DND-41 (cell line): Measurements from ENCODE around the gene OOSP2.

Experiments
- ATAC-seq: fragments of 200-7000 bp; cut with Tn5 transposase; 3 replicates; pipeline ENCODE4 v1.9.1; 2021; ENCODE audit warnings: low read depth; ENCODE audit not compliant: insufficient read depth
- DNase-seq: peaks from one replicate; pipeline ENCODE4 v3.0.0-alpha.2; 2020
- H2AFZ ChIP-seq: 2 replicates; pipeline ENCODE4 v1.6.0; 2012; ENCODE audit warnings: low read depth, low read length
- H3K27ac ChIP-seq: 2 replicates; pipeline ENCODE4 v1.5.1; 2012; ENCODE audit warnings: low read length, inconsistent platforms
- H3K27me3 ChIP-seq: fragments of 200-600 bp; sonication (generic); 2 replicates; pipeline ENCODE4 v1.6.0; 2012; ENCODE audit warnings: low read length, mild to moderate bottlenecking, inconsistent platforms; ENCODE audit not compliant: insufficient read depth, poor library complexity
- H3K36me3 ChIP-seq: 2 replicates; pipeline ENCODE4 v1.5.1; 2012; ENCODE audit warnings: low read length, inconsistent platforms; ENCODE audit not compliant: insufficient read depth
- H3K4me1 ChIP-seq: 2 replicates; pipeline ENCODE4 v1.5.1; 2012; ENCODE audit warnings: mild to moderate bottlenecking, low read length; ENCODE audit not compliant: insufficient read depth
- H3K4me2 ChIP-seq: 2 replicates; pipeline ENCODE4 v1.6.0; 2012; ENCODE audit warnings: mild to moderate bottlenecking, moderate library complexity, low read length, inconsistent platforms; ENCODE audit not compliant: insufficient read depth
- H3K4me3 ChIP-seq, 2 experiments: fragments of 200-600 bp in 1 of 2; shearing (Covaris generic) in 1 of 2; 2 replicates each; pipeline ENCODE4 v1.5.1; 2012 to 2016; ENCODE audit warnings: inconsistent platforms in 2 of 2, low read length in 2 of 2, mild to moderate bottlenecking in 2 of 2, low read depth in 1 of 2, moderate library complexity in 1 of 2
- H3K79me2 ChIP-seq: 2 replicates; pipeline ENCODE4 v1.6.0; 2012; ENCODE audit warnings: low read length, inconsistent platforms; ENCODE audit not compliant: insufficient read depth
- H3K9ac ChIP-seq: 2 replicates; pipeline ENCODE4 v1.6.0; 2012; ENCODE audit warnings: low read depth, mild to moderate bottlenecking, inconsistent platforms, low read length, moderate library complexity
- H3K9me3 ChIP-seq: 2 replicates; pipeline ENCODE4 v1.5.1; 2012; ENCODE audit warnings: low read length, moderate library complexity, mild to moderate bottlenecking, inconsistent platforms; ENCODE audit not compliant: insufficient read depth, severe bottlenecking
- H4K20me1 ChIP-seq: 2 replicates; pipeline ENCODE4 v1.6.0; 2012; ENCODE audit warnings: low read length; ENCODE audit not compliant: insufficient read depth
- EZH2 ChIP-seq: IDR thresholded peaks from 3 replicates; pipeline ENCODE4 v1.6.1; 2012; ENCODE audit warnings: borderline replicate concordance, low read depth, mild to moderate bottlenecking, moderate library complexity, low read length, inconsistent platforms; ENCODE audit not compliant: severe bottlenecking
- TF ChIP-seq, protein P1 (sequence below): IDR thresholded peaks from 2 replicates; pipeline ENCODE4 v1.5.1; 2012; ENCODE audit warnings: borderline replicate concordance, low read length, moderate library complexity, mild to moderate bottlenecking; ENCODE audit not compliant: poor library complexity, severe bottlenecking; ENCODE audit errors: extremely low read depth

The OOSP2 gene

DNA sequence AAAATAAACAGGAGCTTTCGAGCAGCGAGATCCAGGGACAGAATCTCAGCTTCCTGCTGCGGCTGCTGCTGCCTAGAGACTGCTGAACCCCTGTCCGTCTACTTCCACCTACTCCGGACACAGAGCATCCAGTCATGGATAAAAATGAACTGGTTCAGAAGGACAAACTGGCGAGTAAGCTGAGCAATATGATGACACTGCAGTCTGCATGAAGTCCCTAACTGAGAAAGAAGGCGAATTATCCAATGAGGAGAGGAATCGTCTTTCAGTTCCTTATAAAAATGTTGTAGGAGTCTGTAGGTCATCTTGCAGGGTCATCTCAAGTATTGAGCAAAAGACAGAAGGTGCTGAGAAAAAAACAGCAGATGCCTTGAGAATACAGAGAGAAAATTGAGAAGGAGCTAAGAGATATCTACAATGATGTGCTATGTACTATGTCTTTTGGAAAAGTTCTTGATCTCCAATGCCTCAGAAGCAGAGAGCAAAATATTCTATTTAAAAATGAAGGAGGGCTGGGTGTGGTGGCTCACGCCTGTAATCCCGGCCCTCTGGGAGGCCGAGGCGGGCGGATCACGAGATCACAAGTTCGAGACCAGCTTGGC lies 37.1 kb downstream of the OOSP2 start:
- no peaks in the 10 kb centered on the region for H3K4me1 ChIP-seq
- no peaks in the 10 kb centered on the region for H3K36me3 ChIP-seq
- no peak overlapping the region for H3K4me2 ChIP-seq
- no peaks in the 10 kb centered on the region for H3K9me3 ChIP-seq
- no peak for DNase-seq
- no peaks in the 10 kb centered on the region for H3K27me3 ChIP-seq
- no peak for TF ChIP-seq EZH2
- no peak overlapping the region for H2AFZ ChIP-seq
- H4K20me1 ChIP-seq: no peaks in the 10 kb centered on the region
- H3K79me2 ChIP-seq: no peaks in the 10 kb centered on the region
- ATAC-seq: no peak
- no peak overlapping the region for H3K4me3 ChIP-seq
- no peak overlapping the region for H3K27ac ChIP-seq
- H3K9ac ChIP-seq: no peak overlapping the region

DNA sequence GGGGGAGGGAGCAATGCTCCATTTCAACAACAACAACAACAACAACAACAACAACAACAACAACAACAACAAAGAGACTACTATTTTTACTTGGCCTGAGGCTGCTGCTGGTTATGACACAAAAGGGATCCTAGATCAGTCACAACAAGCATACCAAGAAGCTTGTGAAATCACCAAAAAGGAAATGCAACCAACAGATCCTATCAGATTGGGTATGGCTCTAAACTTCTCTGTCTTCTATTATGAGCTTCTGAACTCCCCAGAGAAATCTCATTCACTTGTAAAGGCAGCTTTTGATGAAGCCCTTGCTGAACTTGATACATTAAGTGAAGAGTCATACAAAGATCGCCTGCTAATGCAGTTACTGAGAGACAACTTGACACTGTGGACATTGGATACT lies 37.8 kb downstream of the OOSP2 start:
- Histone ChIP-seq H3K36me3 (no peaks in the 10 kb centered on the region), H3K27me3 (no peaks in the 10 kb centered on the region), H3K4me1 (no peaks in the 10 kb centered on the region), H3K9ac (no peak overlapping the region), H3K27ac (no peak overlapping the region), H2AFZ (no peak overlapping the region), H3K4me2 (no peak overlapping the region), H3K79me2 (no peaks in the 10 kb centered on the region), H4K20me1 (no peaks in the 10 kb centered on the region), H3K4me3 (no peak overlapping the region), H3K9me3 (no peaks in the 10 kb centered on the region)
- TF ChIP-seq, protein P1, sequence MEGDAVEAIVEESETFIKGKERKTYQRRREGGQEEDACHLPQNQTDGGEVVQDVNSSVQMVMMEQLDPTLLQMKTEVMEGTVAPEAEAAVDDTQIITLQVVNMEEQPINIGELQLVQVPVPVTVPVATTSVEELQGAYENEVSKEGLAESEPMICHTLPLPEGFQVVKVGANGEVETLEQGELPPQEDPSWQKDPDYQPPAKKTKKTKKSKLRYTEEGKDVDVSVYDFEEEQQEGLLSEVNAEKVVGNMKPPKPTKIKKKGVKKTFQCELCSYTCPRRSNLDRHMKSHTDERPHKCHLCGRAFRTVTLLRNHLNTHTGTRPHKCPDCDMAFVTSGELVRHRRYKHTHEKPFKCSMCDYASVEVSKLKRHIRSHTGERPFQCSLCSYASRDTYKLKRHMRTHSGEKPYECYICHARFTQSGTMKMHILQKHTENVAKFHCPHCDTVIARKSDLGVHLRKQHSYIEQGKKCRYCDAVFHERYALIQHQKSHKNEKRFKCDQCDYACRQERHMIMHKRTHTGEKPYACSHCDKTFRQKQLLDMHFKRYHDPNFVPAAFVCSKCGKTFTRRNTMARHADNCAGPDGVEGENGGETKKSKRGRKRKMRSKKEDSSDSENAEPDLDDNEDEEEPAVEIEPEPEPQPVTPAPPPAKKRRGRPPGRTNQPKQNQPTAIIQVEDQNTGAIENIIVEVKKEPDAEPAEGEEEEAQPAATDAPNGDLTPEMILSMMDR: no peak
- TF ChIP-seq EZH2: no peak
- DNase-seq: no peak
- no peak for ATAC-seq

DNA sequence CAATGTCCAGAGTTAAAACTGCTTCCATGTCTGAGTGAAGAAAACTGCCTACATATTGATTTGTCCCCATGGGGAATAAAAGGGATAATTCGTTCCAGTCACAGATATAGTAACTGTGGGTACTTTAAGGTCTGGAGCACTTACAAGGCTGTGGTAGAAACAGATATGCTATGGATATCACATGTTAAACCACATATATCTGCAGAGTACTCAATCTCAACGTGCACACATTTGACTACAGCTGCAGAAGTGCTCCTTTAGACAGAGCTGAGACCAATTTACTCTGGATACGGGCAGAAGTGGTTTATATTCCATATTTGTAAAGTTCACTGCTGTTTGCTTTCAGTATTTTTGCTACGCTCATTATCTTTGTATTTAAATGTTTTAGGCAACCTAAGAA lies 38.5 kb downstream of the OOSP2 start:
- Histone ChIP-seq H3K36me3 (no peaks in the 10 kb centered on the region), H3K27me3 (no peaks in the 10 kb centered on the region), H3K79me2 (no peaks in the 10 kb centered on the region), H3K9me3 (no peaks in the 10 kb centered on the region), H3K4me3 (no peak overlapping the region), H3K4me2 (no peak overlapping the region), H3K9ac (no peak overlapping the region), H2AFZ (no peak overlapping the region), H4K20me1 (no peaks in the 10 kb centered on the region), H3K4me1 (no peaks in the 10 kb centered on the region), H3K27ac (no peak overlapping the region)
- ATAC-seq: no peak
- no peak for TF ChIP-seq EZH2
- TF ChIP-seq, protein P1: no peak
- DNase-seq: no peak

DNA sequence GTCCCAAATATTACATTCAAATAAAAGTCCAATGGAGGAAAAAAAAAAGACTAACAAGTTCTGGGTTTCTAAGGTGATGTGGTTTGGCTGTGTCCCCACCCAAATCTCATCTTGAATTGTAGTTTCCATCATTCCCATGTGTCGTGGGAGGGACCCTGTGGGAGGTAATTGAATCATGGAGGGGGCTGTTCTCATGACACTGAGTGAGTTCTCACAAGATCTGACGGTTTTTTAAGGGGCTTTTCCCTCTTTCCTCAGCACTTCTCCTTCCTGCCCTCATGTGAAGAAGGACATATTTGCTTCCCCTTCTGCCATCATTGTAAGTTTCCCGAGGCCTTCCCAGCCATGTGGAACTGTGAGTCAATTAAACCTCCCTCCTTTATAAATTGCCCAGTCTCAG lies 40.3 kb downstream of the OOSP2 start:
- H3K79me2 ChIP-seq: no peaks in the 10 kb centered on the region
- H3K9ac ChIP-seq: no peak overlapping the region
- H3K27me3 ChIP-seq: no peaks in the 10 kb centered on the region
- no peak overlapping the region for H3K4me2 ChIP-seq
- H3K4me3 ChIP-seq: no peak overlapping the region
- TF ChIP-seq, protein P1: no peak
- TF ChIP-seq EZH2: no peak
- DNase-seq (no peak), ATAC-seq (no peak)
- H4K20me1 ChIP-seq: no peaks in the 10 kb centered on the region
- no peaks in the 10 kb centered on the region for H3K4me1 ChIP-seq
- H3K36me3 ChIP-seq: no peaks in the 10 kb centered on the region
- no peak overlapping the region for H3K27ac ChIP-seq
- H2AFZ ChIP-seq: no peak overlapping the region
- no peaks in the 10 kb centered on the region for H3K9me3 ChIP-seq
